WTC11 (cell line): ENCODE data around the gene MYO5B. TPM values are rescaled to one million over a fixed set of nuclear protein-coding genes. Genes with fewer than 3 reads are reported as not detected.
"Not testable (repeated sequence)": the region's sequence is repeated elsewhere in the genome, so short reads cannot be mapped to it uniquely, and the experiment has no call there.

ENCODE experiments used
- ATAC-seq: fragments of 200-7000 bp; cut with Tn5 transposase; 2 replicates; pipeline ENCODE4 v1.10.0; 2021; ENCODE audit warnings: mild to moderate bottlenecking, moderate library complexity
- CTCF ChIA-PET: fragments of 300-600 bp; sonication (Branson Sonifier 250); formaldehyde crosslinking; loops from one replicate; lab custom pipeline; 2021; ENCODE audit warnings: antibody characterized with exemption; lab: Charles Lee
- POLR2A ChIA-PET: fragments of 350-600 bp; sonication (Branson Sonifier 250); formaldehyde crosslinking; loops from one replicate; lab custom pipeline; 2021; ENCODE audit warnings: antibody characterized with exemption; lab: Charles Lee
- DNase-seq: peaks from one replicate; pipeline ENCODE4 v3.0.0; 2021; ENCODE audit warnings: low spot score
- H3K27ac Mint-ChIP-seq: 2 replicates; pipeline ENCODE4 v1.8.0; 2021; ENCODE audit warnings: mixed read lengths
- H3K27me3 Mint-ChIP-seq: 2 replicates; pipeline ENCODE4 v1.8.0; 2021; ENCODE audit warnings: low read depth, mild to moderate bottlenecking, moderate library complexity, mixed read lengths
- H3K36me3 Mint-ChIP-seq: 2 replicates; pipeline ENCODE4 v1.8.0; 2021; ENCODE audit warnings: mixed read lengths
- H3K4me1 Mint-ChIP-seq: 2 replicates; pipeline ENCODE4 v1.8.0; 2022; ENCODE audit warnings: mixed read lengths
- H3K4me3 Mint-ChIP-seq: 2 replicates; pipeline ENCODE4 v1.8.0; 2021; ENCODE audit warnings: mild to moderate bottlenecking, moderate library complexity, mixed read lengths
- H3K9me3 Mint-ChIP-seq: 2 replicates; pipeline ENCODE4 v1.8.0; 2021; ENCODE audit warnings: mixed read lengths
- CREB1 ChIP-seq: sonication (generic); formaldehyde crosslinking; IDR thresholded peaks from 2 replicates; pipeline ENCODE4 v1.8.0; 2023; ENCODE audit warnings: mild to moderate bottlenecking, missing genetic modification reagents
- NFYB ChIP-seq: sonication (generic); formaldehyde crosslinking; conservative IDR thresholded peaks from 2 replicates; pipeline ENCODE4 v1.8.0; 2022; ENCODE audit warnings: low read depth, missing genetic modification reagents
- OVOL2 ChIP-seq: fragments of 250-450 bp; sonication (Bioruptor Pico); IDR thresholded peaks from 2 replicates; pipeline ENCODE4 v1.9.0; 2021; ENCODE audit warnings: mild to moderate bottlenecking, borderline replicate concordance
- RELA ChIP-seq: sonication (generic); formaldehyde crosslinking; IDR thresholded peaks from 2 replicates; pipeline ENCODE4 v1.8.1; 2022; ENCODE audit warnings: missing genetic modification reagents, mild to moderate bottlenecking, borderline replicate concordance
- ZNF232 ChIP-seq: sonication (generic); formaldehyde crosslinking; IDR thresholded peaks from 2 replicates; pipeline ENCODE4 v1.8.0; 2022; ENCODE audit warnings: mild to moderate bottlenecking, missing genetic modification reagents
- ZNF396 ChIP-seq: fragments of 250-450 bp; sonication (Bioruptor Pico); IDR thresholded peaks from 2 replicates; pipeline ENCODE4 v1.8.0; 2021; ENCODE audit warnings: mild to moderate bottlenecking, moderate library complexity, borderline replicate concordance
- total RNA-seq: library from RNA; stranded (reverse); gene quantifications from 3 replicates; pipeline ENCODE4 v1.2.3, GENCODE V29; 2021
- TF ChIP-seq, protein P1 (sequence below): sonication (generic); formaldehyde crosslinking; IDR thresholded peaks from 2 replicates; pipeline ENCODE4 v1.8.1; 2022; ENCODE audit warnings: mild to moderate bottlenecking, missing genetic modification reagents, moderate library complexity, borderline replicate concordance
- TF ChIP-seq, protein P2 (sequence below): sonication (generic); formaldehyde crosslinking; IDR thresholded peaks from 2 replicates; pipeline ENCODE4 v1.8.1; 2022; ENCODE audit warnings: missing genetic modification reagents, borderline replicate concordance
- TF ChIP-seq, protein P3 (sequence below): sonication (generic); formaldehyde crosslinking; conservative IDR thresholded peaks from 2 replicates; pipeline ENCODE4 v1.8.1; 2022; ENCODE audit warnings: mild to moderate bottlenecking, missing genetic modification reagents
- TF ChIP-seq, protein P4 (sequence below): sonication (generic); formaldehyde crosslinking; IDR thresholded peaks from 2 replicates; pipeline ENCODE4 v1.8.0; 2022; ENCODE audit warnings: mild to moderate bottlenecking, missing genetic modification reagents
- TF ChIP-seq, protein P5 (sequence below): fragments of 250-450 bp; sonication (Bioruptor Pico); IDR thresholded peaks from 2 replicates; pipeline ENCODE4 v2.1.2; 2022; ENCODE audit warnings: mild to moderate bottlenecking, moderate library complexity

The MYO5B gene
- total RNA-seq, 1 experiment from 2014 or later = 8.7 TPM

DNA sequence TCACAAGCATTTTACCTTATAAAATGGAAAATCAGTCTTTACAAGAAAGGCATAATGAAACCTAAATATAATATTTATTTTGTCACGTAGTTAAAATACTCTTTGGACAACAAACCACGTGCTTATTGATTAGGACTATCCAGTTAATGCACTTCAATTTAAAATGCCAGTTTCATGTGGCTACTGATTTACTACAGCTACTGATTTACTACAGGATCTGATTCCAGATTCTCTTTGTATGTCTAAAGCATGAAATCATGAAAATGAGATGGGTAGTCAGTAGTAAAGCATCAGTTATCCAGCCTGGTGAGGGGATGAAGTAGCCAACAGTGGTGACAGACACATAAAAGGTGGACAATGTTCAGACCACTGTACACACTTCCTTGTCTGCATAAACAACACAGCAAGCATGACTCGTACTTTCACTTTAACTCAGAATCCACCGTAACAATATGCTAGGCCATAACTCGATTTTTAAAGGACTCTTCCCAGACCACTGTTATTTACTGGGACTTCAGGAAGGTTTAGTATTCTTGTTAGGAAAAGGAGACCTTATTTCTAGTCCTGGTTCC lies 406.5 kb downstream of the MYO5B start:
- TF ChIP-seq RELA (CRISPR knock-in tag) = no peak
- TF ChIP-seq CREB1 (CRISPR knock-in tag) = no peak
- TF ChIP-seq, protein P1, sequence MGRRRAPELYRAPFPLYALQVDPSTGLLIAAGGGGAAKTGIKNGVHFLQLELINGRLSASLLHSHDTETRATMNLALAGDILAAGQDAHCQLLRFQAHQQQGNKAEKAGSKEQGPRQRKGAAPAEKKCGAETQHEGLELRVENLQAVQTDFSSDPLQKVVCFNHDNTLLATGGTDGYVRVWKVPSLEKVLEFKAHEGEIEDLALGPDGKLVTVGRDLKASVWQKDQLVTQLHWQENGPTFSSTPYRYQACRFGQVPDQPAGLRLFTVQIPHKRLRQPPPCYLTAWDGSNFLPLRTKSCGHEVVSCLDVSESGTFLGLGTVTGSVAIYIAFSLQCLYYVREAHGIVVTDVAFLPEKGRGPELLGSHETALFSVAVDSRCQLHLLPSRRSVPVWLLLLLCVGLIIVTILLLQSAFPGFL (CRISPR knock-in tag) = no peak
- TF ChIP-seq OVOL2 = no peak
- TF ChIP-seq ZNF232 (CRISPR knock-in tag) = no peak
- ChIA-PET POLR2A (no interaction called here), CTCF (interaction anchor here (2.8 kb wide), 1 partner anchor 70 kb away, joined by 10 read pairs; no protein-coding TSS in a partner anchor)
- no peaks in the 10 kb centered on the region for H3K9me3 Mint-ChIP-seq
- no peak overlapping the region for H3K27ac Mint-ChIP-seq
- DNase-seq (no peak), ATAC-seq (no peak)
- no peaks in the 10 kb centered on the region for H3K27me3 Mint-ChIP-seq
- H3K36me3 Mint-ChIP-seq = peaks cover 72% of the 10 kb centered on the region
- H3K4me3 Mint-ChIP-seq = no peak overlapping the region
- no peaks in the 10 kb centered on the region for H3K4me1 Mint-ChIP-seq

DNA sequence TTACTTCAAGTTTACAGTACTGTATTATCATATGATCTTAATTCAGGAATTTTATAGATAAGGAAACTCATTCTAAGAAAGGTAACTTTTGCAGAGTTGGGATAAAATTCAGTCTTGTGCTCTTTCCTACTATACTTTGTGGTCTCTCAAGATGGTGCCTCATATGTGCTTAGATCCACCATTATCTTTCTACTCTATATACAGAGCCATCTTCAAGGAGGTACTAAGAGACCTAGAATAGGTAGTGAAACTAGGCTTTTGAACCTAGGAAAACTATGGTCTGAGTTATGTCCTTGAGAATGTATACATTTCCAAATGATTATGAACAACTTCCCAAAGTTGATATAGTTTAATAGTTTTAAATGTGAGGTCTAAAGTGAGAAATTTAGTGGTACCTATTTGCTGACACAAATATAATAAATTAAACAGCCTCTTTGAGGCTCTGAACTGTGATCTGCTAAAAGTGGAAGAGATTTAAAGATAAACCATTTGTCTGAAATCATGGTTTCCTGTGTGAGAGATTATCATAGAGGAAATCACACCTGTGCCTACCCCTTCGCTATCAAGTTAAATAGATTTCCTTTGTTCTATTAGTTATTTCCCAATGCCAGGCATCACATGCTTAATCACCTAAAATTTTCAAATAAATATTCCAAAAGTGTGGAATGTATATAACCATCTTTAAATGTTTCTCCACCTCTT lies 408.8 kb downstream of the MYO5B start:
- POLR2A ChIA-PET = no interaction called here
- no peak overlapping the region for H3K27ac Mint-ChIP-seq
- no peaks in the 10 kb centered on the region for H3K4me1 Mint-ChIP-seq
- H3K36me3 Mint-ChIP-seq = peaks cover 73% of the 10 kb centered on the region
- CTCF ChIA-PET = interaction anchor here (3.0 kb wide), 1 partner anchor 72 kb away, joined by 16 read pairs; no protein-coding TSS in a partner anchor
- H3K4me3 Mint-ChIP-seq = no peak overlapping the region
- ATAC-seq = no peak
- TF ChIP-seq NFYB = no peak
- TF ChIP-seq, protein P2, sequence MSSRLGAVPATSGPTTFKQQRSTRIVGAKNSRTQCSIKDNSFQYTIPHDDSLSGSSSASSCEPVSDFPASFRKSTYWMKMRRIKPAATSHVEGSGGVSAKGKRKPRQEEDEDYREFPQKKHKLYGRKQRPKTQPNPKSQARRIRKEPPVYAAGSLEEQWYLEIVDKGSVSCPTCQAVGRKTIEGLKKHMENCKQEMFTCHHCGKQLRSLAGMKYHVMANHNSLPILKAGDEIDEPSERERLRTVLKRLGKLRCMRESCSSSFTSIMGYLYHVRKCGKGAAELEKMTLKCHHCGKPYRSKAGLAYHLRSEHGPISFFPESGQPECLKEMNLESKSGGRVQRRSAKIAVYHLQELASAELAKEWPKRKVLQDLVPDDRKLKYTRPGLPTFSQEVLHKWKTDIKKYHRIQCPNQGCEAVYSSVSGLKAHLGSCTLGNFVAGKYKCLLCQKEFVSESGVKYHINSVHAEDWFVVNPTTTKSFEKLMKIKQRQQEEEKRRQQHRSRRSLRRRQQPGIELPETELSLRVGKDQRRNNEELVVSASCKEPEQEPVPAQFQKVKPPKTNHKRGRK (CRISPR knock-in tag) = no peak
- no peak for TF ChIP-seq ZNF396
- TF ChIP-seq, protein P3, sequence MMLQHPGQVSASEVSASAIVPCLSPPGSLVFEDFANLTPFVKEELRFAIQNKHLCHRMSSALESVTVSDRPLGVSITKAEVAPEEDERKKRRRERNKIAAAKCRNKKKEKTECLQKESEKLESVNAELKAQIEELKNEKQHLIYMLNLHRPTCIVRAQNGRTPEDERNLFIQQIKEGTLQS (CRISPR knock-in tag) = no peak
- TF ChIP-seq, protein P4, sequence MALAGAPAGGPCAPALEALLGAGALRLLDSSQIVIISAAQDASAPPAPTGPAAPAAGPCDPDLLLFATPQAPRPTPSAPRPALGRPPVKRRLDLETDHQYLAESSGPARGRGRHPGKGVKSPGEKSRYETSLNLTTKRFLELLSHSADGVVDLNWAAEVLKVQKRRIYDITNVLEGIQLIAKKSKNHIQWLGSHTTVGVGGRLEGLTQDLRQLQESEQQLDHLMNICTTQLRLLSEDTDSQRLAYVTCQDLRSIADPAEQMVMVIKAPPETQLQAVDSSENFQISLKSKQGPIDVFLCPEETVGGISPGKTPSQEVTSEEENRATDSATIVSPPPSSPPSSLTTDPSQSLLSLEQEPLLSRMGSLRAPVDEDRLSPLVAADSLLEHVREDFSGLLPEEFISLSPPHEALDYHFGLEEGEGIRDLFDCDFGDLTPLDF = no peak
- TF ChIP-seq, protein P5, sequence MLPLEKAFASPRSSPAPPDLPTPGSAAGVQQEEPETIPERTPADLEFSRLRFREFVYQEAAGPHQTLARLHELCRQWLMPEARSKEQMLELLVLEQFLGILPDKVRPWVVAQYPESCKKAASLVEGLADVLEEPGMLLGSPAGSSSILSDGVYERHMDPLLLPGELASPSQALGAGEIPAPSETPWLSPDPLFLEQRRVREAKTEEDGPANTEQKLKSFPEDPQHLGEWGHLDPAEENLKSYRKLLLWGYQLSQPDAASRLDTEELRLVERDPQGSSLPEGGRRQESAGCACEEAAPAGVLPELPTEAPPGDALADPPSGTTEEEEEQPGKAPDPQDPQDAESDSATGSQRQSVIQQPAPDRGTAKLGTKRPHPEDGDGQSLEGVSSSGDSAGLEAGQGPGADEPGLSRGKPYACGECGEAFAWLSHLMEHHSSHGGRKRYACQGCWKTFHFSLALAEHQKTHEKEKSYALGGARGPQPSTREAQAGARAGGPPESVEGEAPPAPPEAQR (CRISPR knock-in tag) = no peak
- no peak for DNase-seq
- no peaks in the 10 kb centered on the region for H3K9me3 Mint-ChIP-seq
- no peaks in the 10 kb centered on the region for H3K27me3 Mint-ChIP-seq

DNA sequence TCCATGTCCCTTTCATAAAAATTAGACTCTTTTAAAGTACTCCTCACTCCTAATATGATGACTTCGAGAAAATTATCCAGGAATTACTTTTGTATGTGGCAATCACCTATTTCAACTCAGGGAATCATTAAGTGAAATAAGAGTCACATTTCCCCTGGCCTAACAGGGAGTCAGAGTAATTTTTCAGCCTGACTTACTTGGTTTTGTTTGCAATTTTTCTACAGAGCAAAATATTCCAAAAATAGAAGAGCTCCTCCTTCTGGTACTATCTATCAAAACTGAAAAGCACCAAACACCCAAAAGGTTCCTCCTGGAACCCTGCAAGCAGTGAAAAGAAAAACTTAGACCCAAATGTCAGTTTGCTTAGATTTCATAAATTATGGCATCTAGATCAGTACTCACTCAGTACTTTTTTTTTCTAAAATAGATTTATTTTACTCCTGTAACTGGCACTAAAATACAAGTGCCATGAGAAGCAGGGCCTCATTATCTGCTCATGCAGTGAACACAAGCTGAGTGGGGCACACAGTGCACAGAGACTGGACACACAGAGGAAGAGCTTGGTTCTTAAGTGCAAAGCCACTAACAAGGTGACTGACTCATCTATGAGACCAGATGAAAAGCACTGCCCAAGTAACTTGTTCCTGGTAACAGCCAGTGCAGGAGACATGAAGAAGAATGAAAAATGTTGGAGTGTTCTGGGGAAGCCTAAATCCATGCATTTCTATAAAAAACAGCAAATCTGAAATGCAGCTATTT lies 410.3 kb downstream of the MYO5B start:
- ATAC-seq = no peak
- no peak for DNase-seq
- Mint-ChIP-seq H3K36me3 (peaks cover 69% of the 10 kb centered on the region), H3K9me3 (no peaks in the 10 kb centered on the region), H3K27ac (no peak overlapping the region), H3K4me3 (no peak overlapping the region), H3K27me3 (no peaks in the 10 kb centered on the region), H3K4me1 (no peaks in the 10 kb centered on the region)
- ChIA-PET CTCF (interaction anchor here (1.3 to 3.0 kb wide), 3 partner anchors 74 to 319 kb away, joined by 3 to 16 read pairs (median 10); no protein-coding TSS in a partner anchor), POLR2A (interaction anchor here (0.5 kb wide), 1 partner anchor 330 kb away, joined by 3 read pairs; no protein-coding TSS in a partner anchor)
- no peak for TF ChIP-seq ZNF232 (CRISPR knock-in tag)

DNA sequence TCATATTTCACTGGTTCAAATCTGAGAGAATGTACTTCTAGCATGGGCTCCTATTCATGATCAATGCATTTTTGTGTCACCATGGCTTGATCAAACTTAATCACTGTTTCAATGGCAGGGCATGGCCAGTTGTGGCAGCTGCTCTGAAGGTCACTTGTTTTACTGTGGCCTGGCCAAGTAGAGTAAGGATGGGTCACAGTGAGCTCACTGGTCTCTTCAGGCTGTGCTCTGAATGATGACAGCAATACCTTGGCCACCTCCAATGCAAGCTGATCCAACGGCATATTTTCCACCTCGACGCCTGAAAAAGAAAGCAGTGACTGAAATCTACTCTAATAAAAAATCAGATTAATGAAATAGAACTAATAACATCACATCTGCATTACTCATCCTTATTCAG lies 411.3 kb downstream of the MYO5B start:
- DNase-seq, H3K27ac Mint-ChIP-seq, H3K4me3 Mint-ChIP-seq, H3K4me1 Mint-ChIP-seq, ATAC-seq, POLR2A ChIA-PET, H3K27me3 Mint-ChIP-seq, H3K9me3 Mint-ChIP-seq: not testable (repeated sequence)
- CTCF ChIA-PET = interaction anchor here (1.2 to 3.0 kb wide), 3 partner anchors 75 to 318 kb away, joined by 3 to 16 read pairs (median 3); no protein-coding TSS in a partner anchor
- peaks cover 68% of the 10 kb centered on the region for H3K36me3 Mint-ChIP-seq
